Panc1 (cell line): Measurements from ENCODE around the gene GAB1.

Source experiments
- CTCF ChIP-seq: fragments of 450-650 bp; IDR thresholded peaks from 2 replicates; pipeline ENCODE4 v1.5.1; 2017; ENCODE audit warnings: mild to moderate bottlenecking
- POLR2AphosphoS5 ChIP-seq: IDR thresholded peaks from 2 replicates; pipeline ENCODE4 v1.6.1; 2012; ENCODE audit warnings: mild to moderate bottlenecking, low read depth, low read length, moderate library complexity
- TF ChIP-seq, protein P1 (sequence below), 2 experiments: IDR thresholded peaks; 2 replicates each; pipeline ENCODE4 v1.6.1; 2011 to 2012; ENCODE audit warnings: low read depth in 2 of 2, control low read depth in 1 of 2, low read length in 1 of 2, mild to moderate bottlenecking in 1 of 2, moderate library complexity in 1 of 2; ENCODE audit not compliant: insufficient read depth in 1 of 2

DNA sequence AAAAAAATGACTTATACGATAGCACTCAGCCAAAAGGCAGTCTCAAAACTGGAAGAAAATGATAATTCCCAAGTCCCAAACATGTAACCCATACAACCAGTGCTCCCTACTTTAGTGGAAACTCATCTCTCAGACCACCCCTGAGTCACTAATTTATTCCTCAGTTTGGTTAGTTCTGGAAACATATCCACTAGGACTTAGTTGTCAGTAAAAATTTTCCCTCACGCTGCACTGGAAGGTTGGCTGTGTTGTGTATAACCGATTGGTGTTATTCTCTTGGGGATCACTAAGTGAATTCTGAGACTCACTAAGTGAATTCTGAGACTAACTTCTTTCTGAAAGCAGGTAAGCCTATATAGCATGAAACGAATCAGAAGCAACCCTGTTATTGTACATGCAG is 48.5 kb upstream of the GAB1 start:
- TF ChIP-seq CTCF (no peak), POLR2AphosphoS5 (no peak)
- TF ChIP-seq, protein P1, sequence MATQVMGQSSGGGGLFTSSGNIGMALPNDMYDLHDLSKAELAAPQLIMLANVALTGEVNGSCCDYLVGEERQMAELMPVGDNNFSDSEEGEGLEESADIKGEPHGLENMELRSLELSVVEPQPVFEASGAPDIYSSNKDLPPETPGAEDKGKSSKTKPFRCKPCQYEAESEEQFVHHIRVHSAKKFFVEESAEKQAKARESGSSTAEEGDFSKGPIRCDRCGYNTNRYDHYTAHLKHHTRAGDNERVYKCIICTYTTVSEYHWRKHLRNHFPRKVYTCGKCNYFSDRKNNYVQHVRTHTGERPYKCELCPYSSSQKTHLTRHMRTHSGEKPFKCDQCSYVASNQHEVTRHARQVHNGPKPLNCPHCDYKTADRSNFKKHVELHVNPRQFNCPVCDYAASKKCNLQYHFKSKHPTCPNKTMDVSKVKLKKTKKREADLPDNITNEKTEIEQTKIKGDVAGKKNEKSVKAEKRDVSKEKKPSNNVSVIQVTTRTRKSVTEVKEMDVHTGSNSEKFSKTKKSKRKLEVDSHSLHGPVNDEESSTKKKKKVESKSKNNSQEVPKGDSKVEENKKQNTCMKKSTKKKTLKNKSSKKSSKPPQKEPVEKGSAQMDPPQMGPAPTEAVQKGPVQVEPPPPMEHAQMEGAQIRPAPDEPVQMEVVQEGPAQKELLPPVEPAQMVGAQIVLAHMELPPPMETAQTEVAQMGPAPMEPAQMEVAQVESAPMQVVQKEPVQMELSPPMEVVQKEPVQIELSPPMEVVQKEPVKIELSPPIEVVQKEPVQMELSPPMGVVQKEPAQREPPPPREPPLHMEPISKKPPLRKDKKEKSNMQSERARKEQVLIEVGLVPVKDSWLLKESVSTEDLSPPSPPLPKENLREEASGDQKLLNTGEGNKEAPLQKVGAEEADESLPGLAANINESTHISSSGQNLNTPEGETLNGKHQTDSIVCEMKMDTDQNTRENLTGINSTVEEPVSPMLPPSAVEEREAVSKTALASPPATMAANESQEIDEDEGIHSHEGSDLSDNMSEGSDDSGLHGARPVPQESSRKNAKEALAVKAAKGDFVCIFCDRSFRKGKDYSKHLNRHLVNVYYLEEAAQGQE (IDR thresholded peaks at IDR 0.05; ENCODE audit: insufficient read depth in 1 of 2, low read depth in 2 of 2, low read length in 1 of 2) = no peak
